Neural crest cell (in vitro differentiated cells): ENCODE results near the gene AKAP14. TPM values are rescaled to one million over a fixed set of nuclear protein-coding genes. Genes with fewer than 3 reads are reported as not detected.
"Not testable (repeated sequence)": the region's sequence is repeated elsewhere in the genome, so short reads cannot be mapped to it uniquely, and the experiment has no call there.

ENCODE experiments used
- DNase-seq: peaks from one replicate; pipeline ENCODE4 v3.0.0; 2021; ENCODE audit warnings: low read depth, mixed read lengths, low spot score
- H3K27ac Mint-ChIP-seq: one replicate; pipeline ENCODE4 v1.8.0; 2021; ENCODE audit warnings: mild to moderate bottlenecking, mixed read lengths; ENCODE audit not compliant: unreplicated experiment
- H3K27me3 Mint-ChIP-seq: 2 replicates; pipeline ENCODE4 v1.8.0; 2021; ENCODE audit warnings: low read depth, mild to moderate bottlenecking, mixed read lengths
- H3K36me3 Mint-ChIP-seq: 2 replicates; pipeline ENCODE4 v1.8.0; 2021; ENCODE audit warnings: low read depth, mild to moderate bottlenecking, mixed read lengths
- H3K4me1 Mint-ChIP-seq: 2 replicates; pipeline ENCODE4 v1.8.0; 2021; ENCODE audit warnings: mixed read lengths
- H3K4me3 Mint-ChIP-seq: one replicate; pipeline ENCODE4 v1.8.0; 2021; ENCODE audit warnings: mild to moderate bottlenecking, mixed read lengths
- H3K9me3 Mint-ChIP-seq: 2 replicates; pipeline ENCODE4 v1.8.0; 2021; ENCODE audit warnings: mixed read lengths
- total RNA-seq: library from RNA; stranded (reverse); gene quantifications from 2 replicates; pipeline ENCODE4 v1.2.1, GENCODE V29; 2021
- TF ChIP-seq, protein P1 (sequence below): fragments of 200-600 bp; sonication (generic); conservative IDR thresholded peaks from 2 replicates; pipeline ENCODE4 v1.5.0; 2021; ENCODE audit warnings: antibody characterized with exemption, mild to moderate bottlenecking

The AKAP14 gene
- total RNA-seq, 1 donor from 2014 or later: not detected

DNA sequence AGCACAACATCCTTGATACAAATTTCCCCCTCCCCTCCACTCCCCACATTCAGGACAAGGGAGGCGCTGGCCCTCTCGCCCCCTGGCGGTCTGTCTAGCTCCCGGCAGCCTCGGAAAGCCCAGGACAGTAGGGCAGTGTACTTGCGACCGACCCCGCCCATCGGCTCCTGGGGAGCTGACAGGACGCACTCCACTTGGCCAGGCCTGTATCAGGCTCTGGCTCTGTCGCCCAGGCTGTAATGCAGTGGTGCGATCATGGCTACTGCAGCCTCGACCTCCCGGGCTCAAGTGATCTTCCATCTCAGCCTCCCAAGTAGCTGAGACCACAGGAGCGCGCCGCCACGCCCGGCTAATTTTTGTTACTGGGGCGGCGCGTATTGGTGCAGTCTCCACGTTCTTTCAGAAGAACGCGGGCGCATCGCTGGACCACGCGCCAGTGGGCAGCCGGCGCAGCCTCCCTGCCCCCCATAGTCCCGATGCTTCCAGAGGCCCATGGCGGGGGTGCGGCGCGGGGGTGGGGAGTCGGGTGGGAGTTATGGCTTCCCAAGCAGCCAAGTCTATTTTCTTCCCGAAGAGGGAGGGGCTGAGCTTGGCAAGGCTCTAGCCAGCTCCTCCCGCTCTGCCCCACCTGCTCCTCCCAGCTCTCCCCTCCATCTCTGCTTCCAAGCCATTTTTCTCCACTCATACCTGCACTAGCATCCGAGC is 7.8 kb upstream of the AKAP14 start:
- TF ChIP-seq, protein P1, sequence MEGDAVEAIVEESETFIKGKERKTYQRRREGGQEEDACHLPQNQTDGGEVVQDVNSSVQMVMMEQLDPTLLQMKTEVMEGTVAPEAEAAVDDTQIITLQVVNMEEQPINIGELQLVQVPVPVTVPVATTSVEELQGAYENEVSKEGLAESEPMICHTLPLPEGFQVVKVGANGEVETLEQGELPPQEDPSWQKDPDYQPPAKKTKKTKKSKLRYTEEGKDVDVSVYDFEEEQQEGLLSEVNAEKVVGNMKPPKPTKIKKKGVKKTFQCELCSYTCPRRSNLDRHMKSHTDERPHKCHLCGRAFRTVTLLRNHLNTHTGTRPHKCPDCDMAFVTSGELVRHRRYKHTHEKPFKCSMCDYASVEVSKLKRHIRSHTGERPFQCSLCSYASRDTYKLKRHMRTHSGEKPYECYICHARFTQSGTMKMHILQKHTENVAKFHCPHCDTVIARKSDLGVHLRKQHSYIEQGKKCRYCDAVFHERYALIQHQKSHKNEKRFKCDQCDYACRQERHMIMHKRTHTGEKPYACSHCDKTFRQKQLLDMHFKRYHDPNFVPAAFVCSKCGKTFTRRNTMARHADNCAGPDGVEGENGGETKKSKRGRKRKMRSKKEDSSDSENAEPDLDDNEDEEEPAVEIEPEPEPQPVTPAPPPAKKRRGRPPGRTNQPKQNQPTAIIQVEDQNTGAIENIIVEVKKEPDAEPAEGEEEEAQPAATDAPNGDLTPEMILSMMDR: peak; percentile 68
- peak; percentile 74 for DNase-seq
- H3K4me3 Mint-ChIP-seq: peak overlapping the region; percentile 51
- H3K27me3 Mint-ChIP-seq: no peaks in the 10 kb centered on the region
- no peaks in the 10 kb centered on the region for H3K4me1 Mint-ChIP-seq
- H3K27ac Mint-ChIP-seq: no peak overlapping the region
- peaks cover 4% of the 10 kb centered on the region for H3K9me3 Mint-ChIP-seq
- peaks cover 3% of the 10 kb centered on the region for H3K36me3 Mint-ChIP-seq

DNA sequence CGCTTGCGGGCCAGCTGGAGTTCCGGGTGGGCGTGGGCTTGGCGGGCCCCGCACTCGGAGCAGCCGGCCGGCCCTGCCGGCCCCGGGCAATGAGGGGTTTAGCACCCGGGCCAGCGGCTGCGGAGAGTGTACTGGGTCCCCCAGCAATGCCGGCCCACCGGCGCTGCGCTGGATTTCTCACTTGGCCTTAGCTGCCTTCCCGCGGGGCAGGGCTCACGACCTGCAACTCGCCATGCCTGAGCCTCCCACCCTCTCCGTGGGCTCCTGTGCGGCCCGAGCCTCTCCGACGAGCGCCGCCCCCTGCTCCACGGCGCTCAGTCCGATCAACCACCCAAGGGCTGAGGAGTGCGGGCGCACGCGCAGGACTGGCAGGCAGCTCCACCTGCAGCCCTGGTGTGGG is 5.1 kb upstream of the AKAP14 start:
- H3K9me3 Mint-ChIP-seq, H3K4me1 Mint-ChIP-seq, DNase-seq, H3K36me3 Mint-ChIP-seq, H3K27ac Mint-ChIP-seq, H3K27me3 Mint-ChIP-seq, H3K4me3 Mint-ChIP-seq: not testable (repeated sequence)

DNA sequence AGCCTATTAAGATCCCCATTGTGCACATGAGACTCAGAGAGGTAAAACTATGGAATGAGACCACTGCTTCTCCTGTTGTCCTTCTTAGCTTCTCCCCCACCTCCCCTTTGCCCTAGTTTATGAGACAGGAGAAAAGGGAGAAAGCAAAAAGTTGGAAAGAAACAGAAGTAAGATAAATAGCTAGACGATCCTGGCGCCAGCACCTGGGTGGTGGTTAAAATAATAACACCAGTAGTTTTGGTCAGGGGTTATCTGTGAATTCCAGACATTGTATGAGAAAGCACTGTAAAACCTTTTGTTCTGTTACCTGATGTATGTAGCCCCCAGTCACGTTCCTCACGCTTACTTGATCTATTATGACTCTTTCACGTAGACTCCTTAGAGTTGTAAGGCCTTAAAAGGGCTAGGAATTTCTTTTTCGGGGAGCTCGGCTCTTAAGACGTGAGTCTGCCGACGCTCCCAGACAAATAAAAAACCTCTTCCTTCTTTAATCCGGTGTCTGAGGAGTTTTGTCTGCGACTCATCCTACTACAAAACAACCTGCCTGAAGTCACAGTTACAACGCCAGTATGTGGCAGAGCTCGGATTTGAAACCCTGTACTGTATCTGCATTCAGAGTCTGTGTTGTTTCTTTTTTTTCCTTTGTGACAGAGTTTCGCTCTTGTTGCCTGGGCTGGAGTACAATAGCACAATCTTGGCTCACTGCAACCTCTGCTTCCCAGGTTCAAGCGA is 3.6 kb upstream of the AKAP14 start:
- not testable (repeated sequence) for H3K4me3 Mint-ChIP-seq, H3K9me3 Mint-ChIP-seq, H3K27ac Mint-ChIP-seq, H3K27me3 Mint-ChIP-seq, H3K4me1 Mint-ChIP-seq, DNase-seq, H3K36me3 Mint-ChIP-seq

DNA sequence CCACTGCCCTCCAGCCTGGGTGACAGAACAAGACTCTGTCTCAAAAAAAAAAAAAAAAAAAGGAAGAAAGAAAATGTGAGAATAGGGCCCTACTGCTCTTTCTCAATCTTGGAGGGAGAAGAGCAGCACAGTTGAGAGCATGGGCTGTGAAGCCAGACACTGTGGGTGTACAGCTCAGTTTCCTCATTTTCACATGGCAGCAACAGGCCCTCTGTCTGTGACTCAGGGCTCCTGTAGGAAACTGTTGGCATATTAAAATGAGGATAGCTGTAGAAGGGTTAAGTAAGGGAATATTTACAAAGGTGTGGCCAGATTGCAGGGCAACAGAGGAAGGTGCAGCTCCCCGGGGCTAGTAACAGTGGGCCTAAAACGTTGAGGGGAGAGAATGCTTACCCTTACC is 3.4 kb downstream of the AKAP14 start:
- peak overlapping the region; percentile 27 for H3K27ac Mint-ChIP-seq
- H3K36me3 Mint-ChIP-seq: no peaks in the 10 kb centered on the region
- no peaks in the 10 kb centered on the region for H3K9me3 Mint-ChIP-seq
- no peaks in the 10 kb centered on the region for H3K27me3 Mint-ChIP-seq
- TF ChIP-seq, protein P1: no peak
- no peaks in the 10 kb centered on the region for H3K4me1 Mint-ChIP-seq
- no peak for DNase-seq
- no peak overlapping the region for H3K4me3 Mint-ChIP-seq

DNA sequence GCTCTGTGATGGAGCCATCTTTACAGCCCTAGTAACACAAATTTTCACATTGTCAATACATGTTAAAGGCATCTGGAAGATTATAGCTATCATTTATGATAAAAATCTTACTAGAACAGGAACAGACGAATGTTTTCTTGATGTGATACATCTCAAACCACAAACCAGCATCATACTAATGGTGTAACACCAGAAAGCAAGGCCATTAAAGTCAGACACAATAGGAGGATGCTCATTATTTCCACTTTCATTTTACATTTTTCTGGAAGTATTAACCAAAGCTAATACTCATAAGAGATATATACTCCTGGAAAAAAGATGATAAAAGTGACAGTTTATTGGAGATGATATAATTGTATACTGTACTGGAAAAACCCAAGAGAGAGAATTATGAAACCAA is 5.3 kb downstream of the AKAP14 start:
- Mint-ChIP-seq H3K4me3 (no peak overlapping the region), H3K27me3 (no peaks in the 10 kb centered on the region), H3K27ac (no peak overlapping the region), H3K36me3 (peaks cover 2% of the 10 kb centered on the region), H3K9me3 (peaks cover 2% of the 10 kb centered on the region), H3K4me1 (no peaks in the 10 kb centered on the region)
- DNase-seq: no peak
- TF ChIP-seq, protein P1: no peak

DNA sequence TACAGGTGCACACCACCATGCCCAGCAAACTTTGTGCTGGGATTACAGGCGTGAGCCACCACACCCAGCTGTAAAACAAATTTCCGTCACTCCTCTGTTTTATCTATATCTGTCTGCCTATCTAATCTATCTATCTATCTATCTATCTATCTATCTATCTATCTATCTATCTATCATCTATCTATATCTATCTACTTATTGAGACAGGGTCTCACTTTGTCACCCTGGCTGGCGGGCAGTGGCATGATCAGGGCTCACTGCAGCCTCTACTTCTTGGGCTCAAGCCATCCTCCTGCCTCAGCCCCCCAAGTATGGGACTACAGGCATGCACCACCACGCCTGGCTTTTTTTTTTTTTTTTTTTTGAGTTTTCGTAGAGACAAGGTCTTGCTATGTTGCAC is 20.6 kb downstream of the AKAP14 start:
- no peak overlapping the region for H3K4me3 Mint-ChIP-seq
- H3K36me3 Mint-ChIP-seq: no peaks in the 10 kb centered on the region
- no peak for DNase-seq
- H3K27ac Mint-ChIP-seq: no peak overlapping the region
- TF ChIP-seq, protein P1: no peak
- H3K4me1 Mint-ChIP-seq: no peaks in the 10 kb centered on the region
- H3K27me3 Mint-ChIP-seq: no peaks in the 10 kb centered on the region
- peaks cover 4% of the 10 kb centered on the region for H3K9me3 Mint-ChIP-seq
